HEK293 (cell line): ENCODE measurements around the gene DHX57.

Experiments
- CTCF ChIA-PET: fragments of 350-600 bp; formaldehyde crosslinking; extraction: SDS; loops from one replicate; lab custom pipeline; 2021; ENCODE audit warnings: antibody characterized with exemption; lab: Yijun Ruan, JAX
- POLR2A ChIA-PET: fragments of 300-600 bp; formaldehyde crosslinking; extraction: SDS; loops from one replicate; lab custom pipeline; 2020; ENCODE audit warnings: antibody characterized with exemption, inconsistent platforms; lab: Yijun Ruan, JAX
- H3K27ac ChIP-seq: fragments of 200-500 bp; sonication (Bioruptor generic); 2 replicates; pipeline ENCODE4 v1.5.1; 2014; ENCODE audit warnings: low read depth, low read length, control low read depth, inconsistent platforms; ENCODE audit errors: extremely low read depth
- H3K36me3 ChIP-seq, 2 experiments: fragments of 200-500 bp in 1 of 2; sonication (Bioruptor generic) in 1 of 2; 1 replicate in 1 of 2; 2 replicates in 1 of 2; pipeline ENCODE4 v1.5.1; 2014 to 2017; ENCODE audit warnings: inconsistent platforms in 2 of 2, low read length in 2 of 2; ENCODE audit not compliant: control insufficient read depth in 2 of 2, insufficient read depth in 1 of 2
- H3K4me1 ChIP-seq: fragments of 200-500 bp; sonication (Bioruptor generic); 2 replicates; pipeline ENCODE4 v1.5.1; 2014; ENCODE audit warnings: mild to moderate bottlenecking, low read length, inconsistent platforms; ENCODE audit not compliant: control insufficient read depth, insufficient read depth
- H3K4me3 ChIP-seq: 2 replicates; pipeline ENCODE4 v1.5.1; 2011; ENCODE audit warnings: low read depth, mild to moderate bottlenecking, control low read depth, low read length, moderate library complexity
- H3K9me3 ChIP-seq: fragments of 200-500 bp; sonication (Bioruptor generic); 2 replicates; pipeline ENCODE4 v1.5.1; 2014; ENCODE audit warnings: low read depth, low read length, inconsistent platforms; ENCODE audit not compliant: control insufficient read depth, insufficient read depth
- BCL6B ChIP-seq: fragments of 450-650 bp; formaldehyde crosslinking; IDR thresholded peaks from 2 replicates; pipeline ENCODE4 v1.5.1; 2017; ENCODE audit warnings: missing biosample characterization, missing genetic modification characterization
- HOXC10 ChIP-seq: sonication (generic); formaldehyde crosslinking; IDR thresholded peaks from 2 replicates; pipeline ENCODE4 v1.8.1; 2023; ENCODE audit warnings: mild to moderate bottlenecking, missing genetic modification reagents
- KLF8 ChIP-seq: fragments of 450-650 bp; formaldehyde crosslinking; IDR thresholded peaks from 2 replicates; pipeline ENCODE4 v1.5.1; 2016; ENCODE audit warnings: missing biosample characterization, missing genetic modification characterization
- TSHZ1 ChIP-seq: fragments of 450-650 bp; formaldehyde crosslinking; IDR thresholded peaks from 2 replicates; pipeline ENCODE4 v1.5.1; 2016; ENCODE audit warnings: missing biosample characterization, missing genetic modification characterization, borderline replicate concordance
- WT1 ChIP-seq: fragments of 450-650 bp; formaldehyde crosslinking; IDR thresholded peaks from 2 replicates; pipeline ENCODE4 v1.5.1; 2016; ENCODE audit warnings: missing biosample characterization, missing genetic modification characterization
- ZBTB1 ChIP-seq: fragments of 450-650 bp; formaldehyde crosslinking; IDR thresholded peaks from 2 replicates; pipeline ENCODE4 v1.5.1; 2016; ENCODE audit warnings: missing biosample characterization, missing genetic modification characterization
- ZBTB17 ChIP-seq: fragments of 450-650 bp; formaldehyde crosslinking; IDR thresholded peaks from 2 replicates; pipeline ENCODE4 v1.5.1; 2016; ENCODE audit warnings: missing biosample characterization, missing genetic modification characterization
- ZBTB6 ChIP-seq: fragments of 450-650 bp; formaldehyde crosslinking; IDR thresholded peaks from 2 replicates; pipeline ENCODE4 v1.5.1; 2017; ENCODE audit warnings: missing biosample characterization, missing genetic modification characterization
- ZNF112 ChIP-seq: fragments of 450-650 bp; formaldehyde crosslinking; IDR thresholded peaks from 2 replicates; pipeline ENCODE4 v1.5.0; 2017; ENCODE audit warnings: missing biosample characterization, missing genetic modification characterization
- ZNF114 ChIP-seq: fragments of 450-650 bp; formaldehyde crosslinking; IDR thresholded peaks from 2 replicates; pipeline ENCODE4 v1.5.0; 2017; ENCODE audit warnings: missing biosample characterization, missing genetic modification characterization
- ZNF132 ChIP-seq: fragments of 450-650 bp; formaldehyde crosslinking; IDR thresholded peaks from 2 replicates; pipeline ENCODE4 v1.5.1; 2017; ENCODE audit warnings: missing biosample characterization, missing genetic modification characterization, borderline replicate concordance
- ZNF133 ChIP-seq: fragments of 450-650 bp; formaldehyde crosslinking; IDR thresholded peaks from 2 replicates; pipeline ENCODE4 v1.5.1; 2016; ENCODE audit warnings: missing biosample characterization, missing genetic modification characterization
- ZNF138 ChIP-seq: fragments of 450-650 bp; formaldehyde crosslinking; IDR thresholded peaks from 2 replicates; pipeline ENCODE4 v1.5.1; 2016; ENCODE audit warnings: missing biosample characterization, missing genetic modification characterization, borderline replicate concordance
- ZNF155 ChIP-seq: fragments of 450-650 bp; formaldehyde crosslinking; IDR thresholded peaks from 2 replicates; pipeline ENCODE4 v1.5.1; 2016; ENCODE audit warnings: missing biosample characterization, missing genetic modification characterization
- ZNF214 ChIP-seq: fragments of 450-650 bp; formaldehyde crosslinking; IDR thresholded peaks from 2 replicates; pipeline ENCODE4 v1.5.1; 2017; ENCODE audit warnings: missing biosample characterization, mild to moderate bottlenecking, missing genetic modification characterization, borderline replicate concordance
- ZNF221 ChIP-seq: fragments of 450-650 bp; formaldehyde crosslinking; IDR thresholded peaks from 2 replicates; pipeline ENCODE4 v1.5.1; 2017; ENCODE audit warnings: missing biosample characterization, missing genetic modification characterization, borderline replicate concordance
- ZNF248 ChIP-seq: fragments of 450-650 bp; formaldehyde crosslinking; IDR thresholded peaks from 2 replicates; pipeline ENCODE4 v1.5.1; 2017; ENCODE audit warnings: missing biosample characterization, missing genetic modification characterization
- ZNF341 ChIP-seq: fragments of 450-650 bp; formaldehyde crosslinking; IDR thresholded peaks from 2 replicates; pipeline ENCODE4; 2016; ENCODE audit warnings: low read depth, missing biosample characterization, missing genetic modification characterization
- ZNF362 ChIP-seq: fragments of 450-650 bp; formaldehyde crosslinking; IDR thresholded peaks from 2 replicates; pipeline ENCODE4 v1.5.1; 2016; ENCODE audit warnings: missing biosample characterization, missing genetic modification characterization
- ZNF37A ChIP-seq: fragments of 450-650 bp; IDR thresholded peaks from 2 replicates; pipeline ENCODE4 v1.5.1; 2018; ENCODE audit warnings: missing biosample characterization, missing genetic modification characterization
- ZNF391 ChIP-seq: fragments of 450-650 bp; formaldehyde crosslinking; IDR thresholded peaks from 2 replicates; pipeline ENCODE4 v1.5.1; 2016; ENCODE audit warnings: low read depth, missing biosample characterization, missing genetic modification characterization, borderline replicate concordance
- ZNF488 ChIP-seq: fragments of 450-650 bp; formaldehyde crosslinking; IDR thresholded peaks from 2 replicates; pipeline ENCODE4 v1.5.1; 2016; ENCODE audit warnings: missing biosample characterization, missing genetic modification characterization
- ZNF548 ChIP-seq: fragments of 450-650 bp; formaldehyde crosslinking; IDR thresholded peaks from 2 replicates; pipeline ENCODE4 v1.5.1; 2016; ENCODE audit warnings: missing biosample characterization, missing genetic modification characterization
- ZNF621 ChIP-seq: fragments of 450-650 bp; formaldehyde crosslinking; IDR thresholded peaks from 2 replicates; pipeline ENCODE4 v1.5.1; 2017; ENCODE audit warnings: missing biosample characterization, missing genetic modification characterization
- ZNF791 ChIP-seq: fragments of 450-650 bp; formaldehyde crosslinking; IDR thresholded peaks from 2 replicates; pipeline ENCODE4 v1.5.1; 2016; ENCODE audit warnings: missing biosample characterization, missing genetic modification characterization
- TF ChIP-seq, protein P1 (sequence below): fragments of 450-650 bp; formaldehyde crosslinking; IDR thresholded peaks from 2 replicates; pipeline ENCODE4 v1.5.1; 2016; ENCODE audit warnings: missing biosample characterization, missing genetic modification characterization

DHX57 gene

DNA sequence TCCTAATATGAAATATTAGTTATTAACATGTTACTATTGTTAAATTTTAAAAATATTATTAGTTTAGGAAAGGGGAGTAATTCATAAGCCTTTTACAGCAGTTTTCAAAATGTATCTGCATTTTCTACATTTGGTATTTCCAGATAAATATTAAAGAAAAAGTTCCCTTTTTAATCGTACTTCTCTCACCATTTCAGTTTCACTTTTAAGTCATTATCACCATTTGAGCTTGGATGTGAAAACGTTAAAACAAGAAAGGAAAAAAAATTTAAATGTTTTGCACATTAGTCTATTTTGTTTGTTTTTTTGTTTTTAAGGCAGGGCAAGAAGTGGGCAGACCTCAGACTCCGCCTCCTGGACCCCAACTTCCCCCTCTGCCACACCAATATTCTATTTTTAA, 121.2 kb downstream of the DHX57 start:
- Histone ChIP-seq H3K27ac (no peak overlapping the region), H3K36me3 (peaks cover 0 to 9% of the 10 kb centered on the region in 2 experiments; a peak in 1 of 3 replicates), H3K9me3 (no peaks in the 10 kb centered on the region), H3K4me1 (peaks cover 5% of the 10 kb centered on the region; the same call in 1 of the 2 replicates), H3K4me3 (no peak overlapping the region)
- ChIA-PET CTCF (no interaction called here), POLR2A (no interaction called here)
- TF ChIP-seq ZNF791 (no peak), HOXC10 (CRISPR knock-in tag) (no peak), ZNF391 (tag by site-specific recombination) (no peak), ZNF37A (tag by site-specific recombination) (no peak), ZNF138 (tag by site-specific recombination) (no peak), ZNF548 (tag by site-specific recombination) (no peak), ZBTB17 (tag by site-specific recombination) (no peak), BCL6B (tag by site-specific recombination) (no peak), ZNF362 (no peak), ZBTB6 (tag by site-specific recombination) (no peak), ZNF214 (tag by site-specific recombination) (no peak), ZBTB1 (tag by site-specific recombination) (no peak), ZNF112 (tag by site-specific recombination) (no peak)

GRCh38 chr2:38754049-38754448, 121.7 kb downstream of the DHX57 start:
- CTCF ChIA-PET: interaction anchor here (0.6 kb wide), 1 partner anchor 10 kb away, joined by 3 read pairs; no protein-coding TSS in a partner anchor
- Histone ChIP-seq H3K27ac (no peak overlapping the region), H3K9me3 (no peaks in the 10 kb centered on the region), H3K4me3 (no peak overlapping the region), H3K36me3 (peaks cover 0 to 13% of the 10 kb centered on the region in 2 experiments; a peak in 1 of 3 replicates), H3K4me1 (peaks cover 5% of the 10 kb centered on the region; the same call in 1 of the 2 replicates)
- POLR2A ChIA-PET: no interaction called here
- TF ChIP-seq ZNF221 (tag by site-specific recombination) (no peak), ZNF132 (no peak), TSHZ1 (tag by site-specific recombination) (no peak), ZNF155 (tag by site-specific recombination) (no peak), ZNF488 (tag by site-specific recombination) (no peak), ZNF133 (tag by site-specific recombination) (no peak), ZNF114 (tag by site-specific recombination) (no peak), KLF8 (no peak), ZNF621 (tag by site-specific recombination) (no peak), ZNF248 (tag by site-specific recombination) (no peak), ZNF341 (tag by site-specific recombination) (no peak), ZNF214 (tag by site-specific recombination) (no peak), WT1 (tag by site-specific recombination) (no peak), ZNF548 (tag by site-specific recombination) (no peak)
- TF ChIP-seq, protein P1, sequence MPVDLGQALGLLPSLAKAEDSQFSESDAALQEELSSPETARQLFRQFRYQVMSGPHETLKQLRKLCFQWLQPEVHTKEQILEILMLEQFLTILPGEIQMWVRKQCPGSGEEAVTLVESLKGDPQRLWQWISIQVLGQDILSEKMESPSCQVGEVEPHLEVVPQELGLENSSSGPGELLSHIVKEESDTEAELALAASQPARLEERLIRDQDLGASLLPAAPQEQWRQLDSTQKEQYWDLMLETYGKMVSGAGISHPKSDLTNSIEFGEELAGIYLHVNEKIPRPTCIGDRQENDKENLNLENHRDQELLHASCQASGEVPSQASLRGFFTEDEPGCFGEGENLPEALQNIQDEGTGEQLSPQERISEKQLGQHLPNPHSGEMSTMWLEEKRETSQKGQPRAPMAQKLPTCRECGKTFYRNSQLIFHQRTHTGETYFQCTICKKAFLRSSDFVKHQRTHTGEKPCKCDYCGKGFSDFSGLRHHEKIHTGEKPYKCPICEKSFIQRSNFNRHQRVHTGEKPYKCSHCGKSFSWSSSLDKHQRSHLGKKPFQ (tag by site-specific recombination): no peak
